Measurements from ENCODE around the gene LKAAEAR1. TPM values are rescaled to one million over a fixed set of nuclear protein-coding genes. Genes with fewer than 3 reads are reported as not detected.

LKAAEAR1 gene
- total and polyA plus RNA-seq, 2 of the 13 experiments (the other 11 are each of a cell fraction or from before 2014, with no cell fraction given): not detected

DNA sequence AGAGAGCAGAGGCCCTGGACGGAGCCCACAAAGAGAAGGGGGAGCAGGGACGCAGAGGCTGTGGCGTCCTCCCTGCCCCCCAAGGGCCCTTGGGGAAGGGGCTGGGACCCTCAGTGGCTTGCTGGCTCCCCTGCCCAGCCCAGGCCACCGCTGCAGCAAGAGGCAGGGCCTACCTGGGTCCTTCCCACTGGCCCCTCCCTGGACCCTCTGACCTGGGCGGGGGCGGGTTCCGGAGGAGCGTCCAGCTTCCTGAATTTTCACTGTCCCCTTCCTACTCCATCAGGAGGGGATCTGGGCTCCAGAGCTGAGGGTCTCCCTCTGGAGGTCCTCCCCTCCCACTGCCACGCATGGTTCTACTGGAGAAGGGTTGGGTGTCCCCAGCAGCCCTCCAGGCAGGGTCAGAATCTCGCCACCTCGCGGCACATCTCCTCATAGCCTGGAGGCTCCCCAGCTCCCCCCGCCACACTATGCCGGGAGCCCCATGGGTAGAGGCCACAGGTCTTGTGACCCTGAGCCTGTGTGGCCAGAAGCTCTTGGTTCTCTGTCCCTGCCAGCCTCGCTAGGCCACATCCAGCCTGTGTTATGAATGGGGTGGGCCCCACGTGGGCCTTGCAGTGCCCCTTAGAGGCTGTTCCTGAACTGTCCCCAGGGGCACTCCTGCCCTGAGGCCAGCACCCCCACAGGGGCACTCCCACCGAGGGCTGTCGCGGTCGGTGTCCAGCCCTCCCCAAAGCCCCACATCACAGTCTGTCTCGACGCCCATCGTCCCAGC lies 33.8 kb downstream of the LKAAEAR1 start (continued):
- peak; percentile 98; the same call in 1 of the 2 replicates for TF ChIP-seq THYN1 (CRISPR knock-in tag; IDR thresholded peaks at IDR 0.05; ENCODE audit: borderline replicate concordance, low read depth)
- TF ChIP-seq, protein P1, sequence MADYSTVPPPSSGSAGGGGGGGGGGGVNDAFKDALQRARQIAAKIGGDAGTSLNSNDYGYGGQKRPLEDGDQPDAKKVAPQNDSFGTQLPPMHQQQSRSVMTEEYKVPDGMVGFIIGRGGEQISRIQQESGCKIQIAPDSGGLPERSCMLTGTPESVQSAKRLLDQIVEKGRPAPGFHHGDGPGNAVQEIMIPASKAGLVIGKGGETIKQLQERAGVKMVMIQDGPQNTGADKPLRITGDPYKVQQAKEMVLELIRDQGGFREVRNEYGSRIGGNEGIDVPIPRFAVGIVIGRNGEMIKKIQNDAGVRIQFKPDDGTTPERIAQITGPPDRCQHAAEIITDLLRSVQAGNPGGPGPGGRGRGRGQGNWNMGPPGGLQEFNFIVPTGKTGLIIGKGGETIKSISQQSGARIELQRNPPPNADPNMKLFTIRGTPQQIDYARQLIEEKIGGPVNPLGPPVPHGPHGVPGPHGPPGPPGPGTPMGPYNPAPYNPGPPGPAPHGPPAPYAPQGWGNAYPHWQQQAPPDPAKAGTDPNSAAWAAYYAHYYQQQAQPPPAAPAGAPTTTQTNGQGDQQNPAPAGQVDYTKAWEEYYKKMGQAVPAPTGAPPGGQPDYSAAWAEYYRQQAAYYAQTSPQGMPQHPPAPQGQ (CRISPR knock-in tag; IDR thresholded peaks at IDR 0.05; ENCODE audit: borderline replicate concordance): no peak; the same call in 1 of the 2 replicates
- TF ChIP-seq ZMYM3 (CRISPR knock-in tag; IDR thresholded peaks at IDR 0.05): no peak; the same call in 1 of the 2 replicates
- peak; percentile 94 for TF ChIP-seq REPIN1 (CRISPR knock-in tag; IDR thresholded peaks at IDR 0.05; ENCODE audit: borderline replicate concordance, low read depth)
- TF ChIP-seq ZNF501 (CRISPR knock-in tag; IDR thresholded peaks at IDR 0.05): peak; percentile 90
- peak; percentile 83 for TF ChIP-seq GATAD2A (CRISPR knock-in tag; IDR thresholded peaks at IDR 0.05)
- TF ChIP-seq NAIF1 (CRISPR knock-in tag; IDR thresholded peaks at IDR 0.05; ENCODE audit: borderline replicate concordance): no peak
- TF ChIP-seq ZNF354B (CRISPR knock-in tag; IDR thresholded peaks at IDR 0.05): peak; percentile 97; the same call in 1 of the 2 replicates
- TF ChIP-seq, protein P2, sequence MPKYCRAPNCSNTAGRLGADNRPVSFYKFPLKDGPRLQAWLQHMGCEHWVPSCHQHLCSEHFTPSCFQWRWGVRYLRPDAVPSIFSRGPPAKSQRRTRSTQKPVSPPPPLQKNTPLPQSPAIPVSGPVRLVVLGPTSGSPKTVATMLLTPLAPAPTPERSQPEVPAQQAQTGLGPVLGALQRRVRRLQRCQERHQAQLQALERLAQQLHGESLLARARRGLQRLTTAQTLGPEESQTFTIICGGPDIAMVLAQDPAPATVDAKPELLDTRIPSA (CRISPR knock-in tag; IDR thresholded peaks at IDR 0.05; ENCODE audit: borderline replicate concordance): no peak; the same call in 1 of the 2 replicates
- TF ChIP-seq TBP (CRISPR knock-in tag; IDR thresholded peaks at IDR 0.05): no peak
- TF ChIP-seq ZNF331 (CRISPR knock-in tag; IDR thresholded peaks at IDR 0.05): peak; percentile 39; the same call in 1 of the 2 replicates
- no peak for TF ChIP-seq ONECUT2 (CRISPR knock-in tag; IDR thresholded peaks at IDR 0.05)
- TF ChIP-seq ESRRA (CRISPR knock-in tag; IDR thresholded peaks at IDR 0.05; ENCODE audit: low read depth): peak; percentile 13
- peak; percentile 57 for TF ChIP-seq HNF4A (CRISPR knock-in tag; IDR thresholded peaks at IDR 0.05)
- peak; percentile 13; the same call in 1 of the 2 replicates for TF ChIP-seq ZKSCAN8 (CRISPR knock-in tag; IDR thresholded peaks at IDR 0.05; ENCODE audit: borderline replicate concordance)
- peak; percentile 64; the same call in 1 of the 2 replicates for TF ChIP-seq FOXK1 (CRISPR knock-in tag; IDR thresholded peaks at IDR 0.05; ENCODE audit: borderline replicate concordance, low read depth)
- TF ChIP-seq ZSCAN25 (CRISPR knock-in tag; IDR thresholded peaks at IDR 0.05): peak; percentile 36; the same call in 1 of the 2 replicates
- TF ChIP-seq, protein P3, sequence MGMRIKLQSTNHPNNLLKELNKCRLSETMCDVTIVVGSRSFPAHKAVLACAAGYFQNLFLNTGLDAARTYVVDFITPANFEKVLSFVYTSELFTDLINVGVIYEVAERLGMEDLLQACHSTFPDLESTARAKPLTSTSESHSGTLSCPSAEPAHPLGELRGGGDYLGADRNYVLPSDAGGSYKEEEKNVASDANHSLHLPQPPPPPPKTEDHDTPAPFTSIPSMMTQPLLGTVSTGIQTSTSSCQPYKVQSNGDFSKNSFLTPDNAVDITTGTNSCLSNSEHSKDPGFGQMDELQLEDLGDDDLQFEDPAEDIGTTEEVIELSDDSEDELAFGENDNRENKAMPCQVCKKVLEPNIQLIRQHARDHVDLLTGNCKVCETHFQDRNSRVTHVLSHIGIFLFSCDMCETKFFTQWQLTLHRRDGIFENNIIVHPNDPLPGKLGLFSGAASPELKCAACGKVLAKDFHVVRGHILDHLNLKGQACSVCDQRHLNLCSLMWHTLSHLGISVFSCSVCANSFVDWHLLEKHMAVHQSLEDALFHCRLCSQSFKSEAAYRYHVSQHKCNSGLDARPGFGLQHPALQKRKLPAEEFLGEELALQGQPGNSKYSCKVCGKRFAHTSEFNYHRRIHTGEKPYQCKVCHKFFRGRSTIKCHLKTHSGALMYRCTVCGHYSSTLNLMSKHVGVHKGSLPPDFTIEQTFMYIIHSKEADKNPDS (CRISPR knock-in tag; IDR thresholded peaks at IDR 0.05): no peak; the same call in 1 of the 2 replicates
- TF ChIP-seq ZNF768 (CRISPR knock-in tag; IDR thresholded peaks at IDR 0.05): no peak
- TF ChIP-seq ZNF672 (CRISPR knock-in tag; IDR thresholded peaks at IDR 0.05): no peak
- TF ChIP-seq ZNF879 (CRISPR knock-in tag; IDR thresholded peaks at IDR 0.05): no peak
- TF ChIP-seq, protein P4, sequence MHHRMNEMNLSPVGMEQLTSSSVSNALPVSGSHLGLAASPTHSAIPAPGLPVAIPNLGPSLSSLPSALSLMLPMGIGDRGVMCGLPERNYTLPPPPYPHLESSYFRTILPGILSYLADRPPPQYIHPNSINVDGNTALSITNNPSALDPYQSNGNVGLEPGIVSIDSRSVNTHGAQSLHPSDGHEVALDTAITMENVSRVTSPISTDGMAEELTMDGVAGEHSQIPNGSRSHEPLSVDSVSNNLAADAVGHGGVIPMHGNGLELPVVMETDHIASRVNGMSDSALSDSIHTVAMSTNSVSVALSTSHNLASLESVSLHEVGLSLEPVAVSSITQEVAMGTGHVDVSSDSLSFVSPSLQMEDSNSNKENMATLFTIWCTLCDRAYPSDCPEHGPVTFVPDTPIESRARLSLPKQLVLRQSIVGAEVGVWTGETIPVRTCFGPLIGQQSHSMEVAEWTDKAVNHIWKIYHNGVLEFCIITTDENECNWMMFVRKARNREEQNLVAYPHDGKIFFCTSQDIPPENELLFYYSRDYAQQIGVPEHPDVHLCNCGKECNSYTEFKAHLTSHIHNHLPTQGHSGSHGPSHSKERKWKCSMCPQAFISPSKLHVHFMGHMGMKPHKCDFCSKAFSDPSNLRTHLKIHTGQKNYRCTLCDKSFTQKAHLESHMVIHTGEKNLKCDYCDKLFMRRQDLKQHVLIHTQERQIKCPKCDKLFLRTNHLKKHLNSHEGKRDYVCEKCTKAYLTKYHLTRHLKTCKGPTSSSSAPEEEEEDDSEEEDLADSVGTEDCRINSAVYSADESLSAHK (CRISPR knock-in tag; IDR thresholded peaks at IDR 0.05; ENCODE audit: borderline replicate concordance): no peak; the same call in 1 of the 2 replicates
- no peak for TF ChIP-seq ZNF780A (CRISPR knock-in tag; IDR thresholded peaks at IDR 0.05)

All from HepG2 (cell line).